Measurements from ENCODE around the gene TTLL11.
"Not testable (repeated sequence)": the region's sequence is repeated elsewhere in the genome, so short reads cannot be mapped to it uniquely, and the experiment has no call there.

Gene TTLL11

DNA sequence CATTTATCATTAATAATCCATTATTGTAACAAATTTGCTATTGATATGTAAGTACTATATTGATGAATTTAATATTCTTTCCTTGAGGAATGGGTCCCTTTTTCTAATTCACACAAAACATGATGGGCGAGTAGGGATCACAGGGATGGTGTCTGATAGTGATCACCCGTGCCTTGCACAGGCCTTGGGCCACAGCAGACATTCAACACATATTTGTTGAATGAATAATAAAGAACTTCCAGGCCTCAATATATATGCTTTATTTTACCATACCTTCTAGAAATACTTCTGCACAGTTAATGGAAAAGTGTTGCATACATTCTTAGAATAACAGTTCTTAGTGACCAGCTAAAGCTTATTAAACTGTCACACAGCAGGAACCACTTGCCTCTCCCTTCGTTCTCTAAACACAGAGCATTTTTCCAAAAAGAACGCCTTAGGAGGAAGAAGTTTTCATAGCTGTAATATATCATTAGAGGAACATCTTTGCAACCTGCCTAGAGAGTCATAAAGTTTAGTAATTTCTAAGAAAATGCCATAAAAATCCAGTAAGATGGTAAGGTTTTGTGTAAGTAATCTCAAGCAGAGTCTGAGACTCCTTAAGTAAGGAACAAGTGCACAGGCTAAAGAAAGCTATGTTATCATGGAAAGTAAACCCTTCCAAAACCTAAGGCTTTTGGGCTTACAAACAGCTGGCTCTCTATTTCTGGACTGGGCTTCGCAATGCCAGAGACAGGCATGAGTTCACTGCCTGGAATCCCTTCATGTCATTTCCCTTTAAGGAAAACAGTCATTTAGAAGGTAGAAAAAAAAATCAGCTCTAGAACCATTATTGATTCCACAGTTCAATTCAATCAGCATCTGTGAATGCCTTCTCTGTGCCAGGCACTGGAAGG is 17.7 kb downstream of the TTLL11 start:
- Histone ChIP-seq H3K4me3 (ENCODE audit: low read depth, low read length) (no peak overlapping the region), H3K9me3 (ENCODE audit: control insufficient read depth, insufficient read depth, low read length) (peaks cover 4% of the 10 kb centered on the region; the same call in 1 of the 2 replicates), H3K27me3 (ENCODE audit: control insufficient read depth, insufficient read depth, low read length) (no peaks in the 10 kb centered on the region), H3K9ac (ENCODE audit: low read depth, low read length) (no peak overlapping the region), H3K36me3 (ENCODE audit: control insufficient read depth, insufficient read depth, low read length) (no peaks in the 10 kb centered on the region), H3K27ac (ENCODE audit: low read depth, low read length) (no peak overlapping the region), H3K4me1 (ENCODE audit: control insufficient read depth, insufficient read depth, low read length) (no peaks in the 10 kb centered on the region)

DNA sequence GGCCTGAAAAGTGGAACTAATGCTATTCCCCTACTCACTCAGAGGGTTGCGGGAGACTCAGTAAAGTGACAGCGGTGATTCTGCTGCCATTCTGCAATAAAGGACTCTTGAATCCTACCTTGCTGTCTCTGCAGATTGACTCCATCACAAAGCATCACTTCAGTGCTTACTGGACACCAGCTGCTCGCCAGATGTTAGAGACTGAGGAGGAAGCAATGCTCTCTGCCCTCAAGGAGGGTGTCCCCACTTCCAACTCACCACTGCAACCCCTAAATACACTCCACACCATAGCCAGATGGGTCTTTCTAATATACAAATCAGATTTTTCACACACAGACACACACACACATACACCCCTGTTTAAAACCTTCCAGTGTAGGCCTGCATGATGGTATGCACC is 21.4 kb downstream of the TTLL11 start:
- Histone ChIP-seq H3K9ac (ENCODE audit: low read depth, low read length) (no peak overlapping the region), H3K27ac (ENCODE audit: low read depth, low read length) (no peak overlapping the region), H3K4me3 (ENCODE audit: low read depth, low read length) (no peak overlapping the region), H3K4me1 (ENCODE audit: control insufficient read depth, insufficient read depth, low read length) (0 out of 2 replicates have a peak, but pooled peaks cover 2% of the 10 kb centered on the region), H3K27me3 (ENCODE audit: control insufficient read depth, insufficient read depth, low read length) (no peaks in the 10 kb centered on the region), H3K36me3 (ENCODE audit: control insufficient read depth, insufficient read depth, low read length) (no peaks in the 10 kb centered on the region), H3K9me3 (ENCODE audit: control insufficient read depth, insufficient read depth, low read length) (no peaks in the 10 kb centered on the region)

DNA sequence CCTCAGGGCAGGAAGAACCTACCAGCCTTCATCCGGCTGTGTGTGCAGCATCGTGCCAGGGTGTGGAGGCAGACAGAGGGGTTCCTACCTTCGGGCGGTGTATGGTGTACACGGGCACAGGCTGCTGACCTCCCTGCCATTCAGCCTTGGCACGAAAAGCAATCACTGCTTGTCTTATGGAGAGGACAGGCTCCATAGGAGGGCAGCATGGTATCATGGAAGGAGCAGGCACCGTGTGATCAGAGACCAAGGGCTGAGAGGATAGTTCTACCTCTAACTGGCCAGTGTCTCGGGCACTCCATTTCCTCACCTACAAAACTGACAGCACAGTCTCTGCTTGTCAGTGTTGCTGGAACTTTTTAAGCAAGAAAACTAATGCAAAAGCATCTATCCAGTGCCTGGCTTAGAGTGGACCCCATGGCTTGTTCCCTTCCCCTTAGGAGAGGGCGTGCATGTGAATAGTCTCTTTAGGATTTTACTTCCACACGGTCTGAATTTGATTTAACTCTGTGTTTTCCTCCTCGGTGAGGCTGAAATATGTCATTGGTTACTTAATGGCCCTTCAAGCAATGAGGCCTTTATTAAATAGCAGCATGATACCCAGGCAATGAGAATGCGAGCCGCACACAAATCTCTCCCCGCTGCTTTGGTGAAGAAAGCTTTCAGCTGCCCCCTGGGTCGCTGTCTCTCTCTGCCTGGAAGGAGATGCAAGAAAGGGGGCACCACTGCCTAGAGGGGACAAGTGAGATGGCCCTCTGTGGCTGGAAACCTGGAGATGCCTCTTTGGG is 22.2 kb downstream of the TTLL11 start:
- Histone ChIP-seq H3K27me3 (ENCODE audit: control insufficient read depth, insufficient read depth, low read length) (no peaks in the 10 kb centered on the region), H3K9me3 (ENCODE audit: control insufficient read depth, insufficient read depth, low read length) (no peaks in the 10 kb centered on the region), H3K4me3 (ENCODE audit: low read depth, low read length) (no peak overlapping the region), H3K4me1 (ENCODE audit: control insufficient read depth, insufficient read depth, low read length) (0 out of 2 replicates have a peak, but pooled peaks cover 2% of the 10 kb centered on the region), H3K9ac (ENCODE audit: low read depth, low read length) (no peak overlapping the region), H3K36me3 (ENCODE audit: control insufficient read depth, insufficient read depth, low read length) (no peaks in the 10 kb centered on the region), H3K27ac (ENCODE audit: low read depth, low read length) (no peak overlapping the region)

DNA sequence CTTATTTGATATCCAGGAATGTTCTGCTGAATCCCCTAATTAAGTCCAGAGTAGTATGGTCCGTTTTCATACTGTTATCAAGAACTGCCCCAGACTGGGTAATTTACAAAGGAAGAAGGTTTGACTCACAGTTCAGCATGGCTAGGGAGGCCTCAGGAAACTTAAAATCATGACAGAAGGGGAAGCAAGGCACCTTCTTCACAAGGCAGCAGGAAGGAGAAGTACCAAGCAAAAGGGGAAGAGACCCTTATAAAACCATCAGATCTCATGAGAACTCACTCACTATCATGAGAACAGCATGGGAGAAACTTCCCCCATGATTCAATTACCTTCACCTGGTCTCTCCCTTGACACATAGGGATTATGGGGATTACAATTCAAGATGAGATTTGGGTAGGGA is 26.4 kb downstream of the TTLL11 start:
- not testable (repeated sequence) for H3K36me3 ChIP-seq (ENCODE audit: control insufficient read depth, insufficient read depth, low read length); H3K27ac ChIP-seq (ENCODE audit: low read depth, low read length); H3K27me3 ChIP-seq (ENCODE audit: control insufficient read depth, insufficient read depth, low read length); H3K4me3 ChIP-seq (ENCODE audit: low read depth, low read length); H3K9me3 ChIP-seq (ENCODE audit: control insufficient read depth, insufficient read depth, low read length); H3K9ac ChIP-seq (ENCODE audit: low read depth, low read length); H3K4me1 ChIP-seq (ENCODE audit: control insufficient read depth, insufficient read depth, low read length)

DNA sequence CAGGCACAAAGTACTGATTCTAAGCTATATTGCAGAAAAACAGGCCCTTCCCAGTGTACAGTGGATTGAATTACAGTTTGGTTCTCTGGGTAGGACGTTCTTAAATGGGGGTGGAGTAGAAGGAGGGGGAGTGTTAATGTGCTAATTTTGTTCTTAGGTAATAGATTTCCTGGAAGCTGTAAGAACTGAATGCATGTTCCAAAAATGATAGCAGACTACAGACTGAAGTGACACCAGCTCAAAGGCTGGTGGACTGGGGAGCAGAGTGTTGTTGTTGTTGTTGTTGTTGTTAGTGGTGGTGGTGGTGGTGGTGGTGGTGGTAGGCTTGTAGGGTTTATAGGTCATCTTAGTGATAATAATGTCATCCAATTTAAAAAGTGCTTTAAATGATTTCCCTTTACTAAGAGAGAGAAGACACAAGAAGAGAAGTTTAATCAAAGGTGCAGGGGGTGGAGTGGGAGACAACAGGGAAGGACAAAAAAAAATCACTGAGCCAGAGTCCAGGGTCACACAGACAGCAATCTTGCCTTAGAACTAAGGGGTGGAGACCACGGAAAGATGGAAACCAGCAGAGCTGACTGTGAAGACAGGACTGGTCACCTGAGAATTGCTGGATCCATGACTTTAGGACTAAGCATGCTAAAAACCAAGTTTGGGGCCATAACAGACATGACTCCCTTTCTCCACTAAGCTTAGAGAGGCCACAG is 27.0 kb downstream of the TTLL11 start:
- Histone ChIP-seq H3K9ac (ENCODE audit: low read depth, low read length) (no peak overlapping the region), H3K9me3 (ENCODE audit: control insufficient read depth, insufficient read depth, low read length) (no peaks in the 10 kb centered on the region), H3K4me3 (ENCODE audit: low read depth, low read length) (no peak overlapping the region), H3K4me1 (ENCODE audit: control insufficient read depth, insufficient read depth, low read length) (0 out of 2 replicates have a peak, but pooled peaks cover 2% of the 10 kb centered on the region), H3K36me3 (ENCODE audit: control insufficient read depth, insufficient read depth, low read length) (no peaks in the 10 kb centered on the region), H3K27me3 (ENCODE audit: control insufficient read depth, insufficient read depth, low read length) (no peaks in the 10 kb centered on the region), H3K27ac (ENCODE audit: low read depth, low read length) (no peak overlapping the region)

DNA sequence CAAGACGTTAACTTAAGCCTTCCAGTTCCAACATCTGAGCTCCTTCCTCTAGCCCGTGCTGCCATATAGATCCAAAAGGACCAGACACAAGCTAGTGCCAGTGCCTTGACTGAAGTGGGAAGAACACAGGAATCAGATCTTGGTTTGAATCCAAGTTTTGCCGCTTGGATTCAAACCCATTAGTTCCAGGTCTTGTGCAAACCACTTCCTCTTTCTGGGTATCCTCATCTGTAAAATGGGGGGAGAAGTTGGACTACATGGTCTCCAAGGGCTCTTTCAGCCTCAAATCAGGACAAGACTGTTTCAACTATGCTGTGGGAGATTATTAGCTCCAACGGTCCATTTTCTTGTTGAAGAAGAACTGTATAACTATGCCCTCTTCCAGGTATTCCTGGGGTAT is 32.6 kb downstream of the TTLL11 start:
- H3K4me1 ChIP-seq (ENCODE audit: control insufficient read depth, insufficient read depth, low read length), result no peaks in the 10 kb centered on the region
- H3K27ac ChIP-seq (ENCODE audit: low read depth, low read length), result no peak overlapping the region
- H3K9ac ChIP-seq (ENCODE audit: low read depth, low read length), result no peak overlapping the region
- no peak overlapping the region for H3K4me3 ChIP-seq (ENCODE audit: low read depth, low read length)
- no peaks in the 10 kb centered on the region for H3K9me3 ChIP-seq (ENCODE audit: control insufficient read depth, insufficient read depth, low read length)
- H3K36me3 ChIP-seq (ENCODE audit: control insufficient read depth, insufficient read depth, low read length), result no peaks in the 10 kb centered on the region
- no peaks in the 10 kb centered on the region; the same call in 1 of the 2 replicates for H3K27me3 ChIP-seq (ENCODE audit: control insufficient read depth, insufficient read depth, low read length)

DNA sequence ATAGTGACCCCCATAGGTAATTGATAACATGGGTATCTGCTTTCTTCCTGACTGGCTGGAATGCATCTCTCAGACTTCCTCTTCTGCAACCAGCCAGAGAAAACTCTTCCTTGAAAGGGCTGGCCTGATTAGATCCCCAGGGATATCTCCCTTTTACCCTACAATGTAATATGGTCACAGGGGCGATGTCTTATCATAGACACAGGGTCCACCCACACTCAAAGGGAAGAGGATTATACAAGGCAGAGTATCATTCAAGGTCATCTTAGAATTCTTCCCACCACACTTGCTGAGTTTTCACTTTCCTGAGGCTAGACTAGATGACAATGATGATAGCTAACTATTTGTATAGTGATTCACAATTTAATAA is 33.2 kb downstream of the TTLL11 start:
- Histone ChIP-seq H3K27me3 (ENCODE audit: control insufficient read depth, insufficient read depth, low read length) (no peaks in the 10 kb centered on the region; the same call in 1 of the 2 replicates), H3K27ac (ENCODE audit: low read depth, low read length) (no peak overlapping the region)

DNA sequence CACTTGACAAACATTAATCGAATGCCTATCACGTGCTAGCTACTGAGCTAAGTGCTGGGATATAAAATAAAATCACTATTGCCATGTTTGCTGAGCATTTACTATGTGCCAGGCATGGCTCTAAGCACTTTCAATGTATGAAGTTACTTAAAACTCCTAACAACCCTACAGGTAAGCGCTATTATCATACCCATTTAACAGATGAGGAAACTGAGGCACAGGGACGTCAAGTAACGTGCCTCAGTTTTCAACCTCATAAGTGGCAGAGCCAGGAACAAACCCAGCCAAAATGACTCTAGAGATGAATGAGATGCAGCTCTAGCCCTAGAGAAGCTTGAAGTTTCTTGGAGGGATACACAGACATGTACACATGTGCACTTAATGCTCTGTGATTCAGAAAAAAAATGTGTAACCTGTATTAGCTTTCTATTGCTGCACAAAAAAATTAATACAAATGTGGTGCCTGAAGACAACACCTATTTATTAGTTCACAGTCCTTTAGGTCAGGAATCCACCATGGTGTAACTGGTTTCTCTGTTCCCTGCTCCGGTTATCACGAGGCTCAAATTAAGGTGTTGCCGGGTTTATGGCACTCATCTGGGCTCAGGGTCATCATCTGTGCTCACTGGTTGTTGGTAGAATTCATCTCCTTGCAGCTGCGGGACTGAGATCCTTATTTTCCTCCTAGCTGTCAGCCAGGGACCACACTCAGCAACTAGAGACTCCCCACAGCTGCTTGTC is 33.7 kb downstream of the TTLL11 start:
- no peak overlapping the region for H3K4me3 ChIP-seq (ENCODE audit: low read depth, low read length)
- H3K9me3 ChIP-seq (ENCODE audit: control insufficient read depth, insufficient read depth, low read length), result no peaks in the 10 kb centered on the region
- no peaks in the 10 kb centered on the region for H3K36me3 ChIP-seq (ENCODE audit: control insufficient read depth, insufficient read depth, low read length)
- H3K27ac ChIP-seq (ENCODE audit: low read depth, low read length), result no peak overlapping the region
- no peaks in the 10 kb centered on the region; the same call in 1 of the 2 replicates for H3K27me3 ChIP-seq (ENCODE audit: control insufficient read depth, insufficient read depth, low read length)
- no peak overlapping the region for H3K9ac ChIP-seq (ENCODE audit: low read depth, low read length)
- H3K4me1 ChIP-seq (ENCODE audit: control insufficient read depth, insufficient read depth, low read length), result no peaks in the 10 kb centered on the region

More for the DNA sequence above, 33.2 kb downstream of the TTLL11 start:
- Histone ChIP-seq H3K4me3 (ENCODE audit: low read depth, low read length) (no peak overlapping the region), H3K36me3 (ENCODE audit: control insufficient read depth, insufficient read depth, low read length) (no peaks in the 10 kb centered on the region), H3K4me1 (ENCODE audit: control insufficient read depth, insufficient read depth, low read length) (no peaks in the 10 kb centered on the region), H3K9ac (ENCODE audit: low read depth, low read length) (no peak overlapping the region), H3K9me3 (ENCODE audit: control insufficient read depth, insufficient read depth, low read length) (no peaks in the 10 kb centered on the region)

DNA sequence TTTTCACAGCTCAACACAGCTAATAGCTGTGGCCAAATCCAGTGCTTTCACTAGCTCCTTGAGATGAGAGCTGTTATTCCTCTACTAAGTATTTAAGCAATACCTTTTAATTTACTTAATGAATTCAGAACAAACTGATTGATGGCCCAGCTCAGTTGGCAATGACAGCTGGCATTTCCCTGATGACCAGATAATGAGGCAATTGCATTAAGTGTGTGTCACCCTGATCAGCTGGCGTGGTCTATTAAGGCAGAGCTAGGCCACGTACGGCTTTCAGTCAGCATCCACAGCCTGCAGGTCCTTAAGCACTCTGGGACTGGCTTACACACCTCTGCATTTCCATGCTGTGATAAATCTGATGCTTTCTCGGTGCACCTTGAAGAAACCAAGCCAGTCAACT is 34.4 kb downstream of the TTLL11 start:
- H3K27me3 ChIP-seq (ENCODE audit: control insufficient read depth, insufficient read depth, low read length), result no peaks in the 10 kb centered on the region; the same call in 1 of the 2 replicates
- H3K36me3 ChIP-seq (ENCODE audit: control insufficient read depth, insufficient read depth, low read length), result no peaks in the 10 kb centered on the region
- H3K9ac ChIP-seq (ENCODE audit: low read depth, low read length), result no peak overlapping the region
- no peak overlapping the region for H3K27ac ChIP-seq (ENCODE audit: low read depth, low read length)
- H3K9me3 ChIP-seq (ENCODE audit: control insufficient read depth, insufficient read depth, low read length), result no peaks in the 10 kb centered on the region
- H3K4me1 ChIP-seq (ENCODE audit: control insufficient read depth, insufficient read depth, low read length), result no peaks in the 10 kb centered on the region
- H3K4me3 ChIP-seq (ENCODE audit: low read depth, low read length), result no peak overlapping the region

DNA sequence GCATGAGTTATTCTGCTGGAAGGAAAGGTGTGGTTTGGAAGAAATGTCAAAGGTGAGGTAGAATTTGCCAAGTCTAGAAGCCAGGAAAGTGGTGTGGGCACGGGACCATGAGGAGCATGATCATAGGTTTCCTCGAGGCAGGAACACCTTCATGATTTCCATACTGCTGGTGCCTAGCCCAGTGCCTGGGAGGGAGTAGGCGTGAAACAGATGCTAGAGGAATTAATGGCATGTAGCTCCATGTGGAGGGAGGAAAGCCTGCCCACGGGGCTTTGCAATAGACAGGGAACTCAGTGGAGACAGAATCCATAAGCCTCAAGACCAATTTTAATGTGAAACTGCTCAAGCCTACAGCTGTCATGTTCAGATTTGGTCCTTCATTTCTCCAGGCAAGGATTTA is 35.1 kb downstream of the TTLL11 start:
- H3K27ac ChIP-seq (ENCODE audit: low read depth, low read length), result no peak overlapping the region
- H3K9me3 ChIP-seq (ENCODE audit: control insufficient read depth, insufficient read depth, low read length), result no peaks in the 10 kb centered on the region
- no peak overlapping the region for H3K9ac ChIP-seq (ENCODE audit: low read depth, low read length)
- H3K27me3 ChIP-seq (ENCODE audit: control insufficient read depth, insufficient read depth, low read length), result no peaks in the 10 kb centered on the region; the same call in 1 of the 2 replicates
- H3K4me3 ChIP-seq (ENCODE audit: low read depth, low read length), result no peak overlapping the region
- H3K4me1 ChIP-seq (ENCODE audit: control insufficient read depth, insufficient read depth, low read length), result no peaks in the 10 kb centered on the region
- H3K36me3 ChIP-seq (ENCODE audit: control insufficient read depth, insufficient read depth, low read length), result no peaks in the 10 kb centered on the region

All from HUES48 (cell line).